BLaER1 treated with 17β-estradiol and CSF1 and Interleukin-3, amounts not matched to agents 10 nM and 100 nM (cell line): ENCODE measurements around the gene SACS.

Source experiments
- H3K27ac ChIP-seq, 11 experiments: shearing (Covaris generic); formaldehyde crosslinking; 2 replicates each; pipeline ENCODE4 v1.8.1; 2022
- H3K27me3 ChIP-seq, 11 experiments: shearing (Covaris generic); formaldehyde crosslinking; 2 replicates each; pipeline ENCODE4 v1.8.1; 2022
- H3K36me3 ChIP-seq, 11 experiments: shearing (Covaris generic); formaldehyde crosslinking; 2 replicates each; pipeline ENCODE4 v1.8.1; 2022
- H3K4me1 ChIP-seq, 10 experiments: shearing (Covaris generic); formaldehyde crosslinking; 2 replicates each; pipeline ENCODE4 v1.8.1; 2022
- H3K4me2 ChIP-seq, 11 experiments: shearing (Covaris generic); formaldehyde crosslinking; 2 replicates each; pipeline ENCODE4 v1.8.1; 2022
- H3K4me3 ChIP-seq, 10 experiments: shearing (Covaris generic); formaldehyde crosslinking; 2 replicates each; pipeline ENCODE4 v1.8.1; 2022
- H3K9ac ChIP-seq, 11 experiments: shearing (Covaris generic); formaldehyde crosslinking; 2 replicates each; pipeline ENCODE4 v1.8.1; 2022
- H3K9me3 ChIP-seq, 11 experiments: shearing (Covaris generic); formaldehyde crosslinking; replicated peaks in 1 of 11; 2 replicates each; pipeline ENCODE4 v1.8.1; 2022
- H4K20me1 ChIP-seq, 11 experiments: shearing (Covaris generic); formaldehyde crosslinking; 2 replicates each; pipeline ENCODE4 v1.8.1; 2022
- Cebpa-rat ChIP-seq, 11 experiments: shearing (Covaris generic); IDR thresholded peaks; 2 replicates each; pipeline ENCODE4 v1.8.1; 2022

The SACS gene

GRCh38 chr13:23348262-23349127 lies 85.0 kb downstream of the SACS start:
- Histone ChIP-seq H3K4me3 (no peak overlapping the region), H3K9ac (no peak overlapping the region), H3K27me3 (no peaks in the 10 kb centered on the region), H3K27ac (no peak overlapping the region), H3K4me1 (peaks cover 0 to 4% (median 0%) of the 10 kb centered on the region in 10 experiments; a peak in 1 of 20 replicates), H3K36me3 (peaks cover 94 to 100% (median 97%) of the 10 kb centered on the region in 11 experiments), H3K9me3 (peaks cover 0 to 18% (median 7%) of the 10 kb centered on the region in 11 experiments; a peak in 13 of 22 replicates), H3K4me2 (no peak overlapping the region), H4K20me1 (peaks cover 0 to 91% (median 20%) of the 10 kb centered on the region in 11 experiments; a peak in 11 of 22 replicates)
- no peak for TF ChIP-seq Cebpa-rat (IDR thresholded peaks at IDR 0.05)

GRCh38 chr13:23347601-23348000 lies 85.9 kb downstream of the SACS start:
- no peak for TF ChIP-seq Cebpa-rat (IDR thresholded peaks at IDR 0.05)
- Histone ChIP-seq H3K9me3 (peaks cover 5 to 24% (median 14%) of the 10 kb centered on the region in 11 experiments; a peak in 17 of 22 replicates), H3K27me3 (no peaks in the 10 kb centered on the region), H3K4me3 (no peak overlapping the region), H3K4me1 (peaks cover 0 to 4% (median 0%) of the 10 kb centered on the region in 10 experiments; a peak in 1 of 20 replicates), H3K9ac (no peak overlapping the region), H3K27ac (no peak overlapping the region), H3K36me3 (peaks cover 94 to 100% (median 97%) of the 10 kb centered on the region in 11 experiments), H3K4me2 (no peak overlapping the region), H4K20me1 (peaks cover 0 to 82% (median 20%) of the 10 kb centered on the region in 11 experiments; a peak in 11 of 22 replicates)

DNA sequence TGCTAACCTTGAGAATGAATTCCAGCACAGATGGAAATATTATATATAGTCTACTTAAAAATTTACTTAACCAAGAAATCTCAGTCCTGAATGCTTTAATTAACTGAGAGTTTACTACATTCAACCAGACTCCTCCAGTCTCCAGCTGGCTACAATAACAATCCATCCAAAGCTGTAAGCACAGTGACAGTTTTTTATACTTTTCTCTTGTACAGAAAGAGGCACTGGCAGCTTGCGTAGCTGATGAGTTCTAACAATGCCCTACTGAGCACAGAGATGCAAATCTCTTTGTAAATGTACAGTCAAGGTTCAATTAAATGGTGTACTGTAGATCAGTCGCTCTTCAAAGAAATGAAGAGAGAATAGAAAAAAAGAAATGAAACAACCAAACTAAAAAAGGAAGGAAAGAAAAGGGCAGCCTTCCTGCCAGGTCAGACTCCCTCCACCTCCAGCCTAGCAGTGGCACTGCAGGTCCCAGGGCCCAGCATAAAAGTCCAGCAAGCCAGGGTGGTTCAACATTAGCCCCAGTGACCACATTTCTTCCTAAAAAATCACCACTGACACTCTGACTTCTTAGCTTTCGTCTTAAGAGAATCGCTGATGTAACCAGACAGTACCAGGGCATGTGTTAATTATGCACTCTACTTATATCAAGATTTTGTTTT lies 88.4 kb downstream of the SACS start:
- Histone ChIP-seq H3K36me3 (peaks cover 93 to 100% (median 97%) of the 10 kb centered on the region in 11 experiments), H3K4me2 (no peak overlapping the region), H4K20me1 (peaks cover 0 to 57% (median 11%) of the 10 kb centered on the region in 11 experiments; a peak in 10 of 22 replicates), H3K4me1 (peaks cover 0 to 4% (median 0%) of the 10 kb centered on the region in 10 experiments; a peak in 1 of 20 replicates), H3K27ac (no peak overlapping the region), H3K9me3 (peaks cover 17 to 49% (median 39%) of the 10 kb centered on the region in 11 experiments), H3K27me3 (no peaks in the 10 kb centered on the region), H3K4me3 (no peak overlapping the region), H3K9ac (no peak overlapping the region)
- TF ChIP-seq Cebpa-rat (IDR thresholded peaks at IDR 0.05): no peak

- no peak for TF ChIP-seq Cebpa-rat (IDR thresholded peaks at IDR 0.05)
- H3K36me3 ChIP-seq: peaks cover 87 to 100% (median 99%) of the 10 kb centered on the region in 11 experiments
- H3K4me1 ChIP-seq: no peaks in the 10 kb centered on the region
- H4K20me1 ChIP-seq: peaks cover 0 to 2% (median 0%) of the 10 kb centered on the region in 11 experiments; a peak in 2 of 22 replicates
- H3K9me3 ChIP-seq: peaks cover 68 to 96% (median 85%) of the 10 kb centered on the region in 11 experiments
- no peak overlapping the region for H3K4me2 ChIP-seq
- H3K27me3 ChIP-seq: no peaks in the 10 kb centered on the region
- no peak overlapping the region for H3K4me3 ChIP-seq
- no peak overlapping the region for H3K27ac ChIP-seq
- no peak overlapping the region for H3K9ac ChIP-seq
Measured at GRCh38 chr13:23339225-23339624, 94.3 kb downstream of the SACS start.

- Histone ChIP-seq H3K36me3 (peaks cover 12 to 56% (median 42%) of the 10 kb centered on the region in 11 experiments; a peak in 21 of 22 replicates), H3K27me3 (no peaks in the 10 kb centered on the region), H3K9ac (no peak overlapping the region), H3K27ac (no peak overlapping the region), H3K9me3 (peaks cover 0 to 19% (median 11%) of the 10 kb centered on the region in 11 experiments; a peak in 18 of 22 replicates), H3K4me1 (peaks cover 0 to 13% (median 0%) of the 10 kb centered on the region in 10 experiments; a peak in 5 of 20 replicates), H3K4me3 (no peak overlapping the region), H3K4me2 (no peak overlapping the region), H4K20me1 (no peaks in the 10 kb centered on the region)
- no peak for TF ChIP-seq Cebpa-rat (IDR thresholded peaks at IDR 0.05)
Measured at GRCh38 chr13:23330356-23330755, 103.1 kb downstream of the SACS start.

GRCh38 chr13:23325191-23325590 lies 108.3 kb downstream of the SACS start:
- Histone ChIP-seq H3K27ac (no peak overlapping the region), H4K20me1 (0 out of 22 replicates have a peak, but pooled peaks cover 0 to 5% (median 0%) of the 10 kb centered on the region in 11 experiments), H3K27me3 (no peaks in the 10 kb centered on the region), H3K9ac (no peak overlapping the region), H3K36me3 (peaks cover 0 to 4% (median 0%) of the 10 kb centered on the region in 11 experiments; a peak in 2 of 22 replicates), H3K4me2 (no peak overlapping the region), H3K4me3 (no peak overlapping the region), H3K9me3 (no peaks in the 10 kb centered on the region), H3K4me1 (peaks cover 0 to 2% (median under 1%) of the 10 kb centered on the region in 10 experiments; a peak in 4 of 20 replicates)
- no peak for TF ChIP-seq Cebpa-rat (IDR thresholded peaks at IDR 0.05)

DNA sequence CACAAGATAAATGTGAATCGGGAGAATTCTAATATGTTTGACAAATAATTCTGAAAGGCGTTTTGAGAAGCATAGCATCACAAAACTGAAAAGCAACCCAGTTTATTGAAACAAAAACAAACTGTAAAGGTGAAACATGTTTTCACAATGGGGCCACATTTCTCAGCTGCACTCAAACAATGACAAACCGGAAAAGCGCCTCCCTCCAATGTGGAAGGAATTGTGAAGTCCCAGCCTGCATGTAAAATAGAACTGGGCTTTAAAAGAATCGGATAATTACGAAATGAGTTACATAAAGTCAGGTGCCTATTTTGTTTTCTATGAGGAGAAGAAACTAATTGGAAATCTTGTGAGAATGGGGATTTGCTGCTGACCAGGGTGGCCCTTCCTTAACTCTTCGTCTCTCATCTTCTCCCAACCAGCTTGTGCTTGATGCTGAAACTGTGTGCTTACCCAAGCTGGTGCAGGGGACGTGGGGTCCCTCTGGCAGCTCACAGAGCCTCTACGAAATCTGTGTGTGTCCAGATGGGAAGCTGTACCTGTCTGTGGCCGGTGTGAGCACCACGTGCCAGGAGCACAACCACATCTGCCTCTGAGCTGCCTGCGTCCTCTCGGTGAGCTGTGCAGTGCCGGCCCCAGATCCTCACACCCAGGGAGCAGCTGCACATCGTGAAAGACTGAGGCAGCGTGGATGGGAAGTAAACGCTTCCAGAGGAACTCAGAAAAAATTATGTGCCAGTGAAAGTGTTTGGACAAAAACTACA lies 109.4 kb downstream of the SACS start:
- H3K27ac ChIP-seq: no peak overlapping the region
- H3K9ac ChIP-seq: no peak overlapping the region
- no peak for TF ChIP-seq Cebpa-rat (IDR thresholded peaks at IDR 0.05)
- H3K4me3 ChIP-seq: no peak overlapping the region
- H4K20me1 ChIP-seq: 0 out of 22 replicates have a peak, but pooled peaks cover 0 to 5% (median 0%) of the 10 kb centered on the region in 11 experiments
- H3K4me1 ChIP-seq: peaks cover 6 to 13% (median 11%) of the 10 kb centered on the region in 10 experiments
- H3K36me3 ChIP-seq: 0 out of 22 replicates have a peak, but pooled peaks cover 0 to 2% (median 0%) of the 10 kb centered on the region in 11 experiments
- H3K27me3 ChIP-seq: no peaks in the 10 kb centered on the region
- H3K9me3 ChIP-seq: no peaks in the 10 kb centered on the region
- no peak overlapping the region for H3K4me2 ChIP-seq
